T-helper 17 cell (primary cell): Measurements from ENCODE around the gene COL16A1. TPM values are rescaled to one million over a fixed set of nuclear protein-coding genes. Genes with fewer than 3 reads are reported as not detected.

Source experiments
- ATAC-seq: fragments of 150-1000 bp; cut with Tn5 transposase; 2 replicates; pipeline ENCODE4 v1.10.0; 2021; ENCODE audit warnings: mild to moderate bottlenecking, moderate library complexity
- DNase-seq, 3 donors: peaks; one replicate each; pipeline versions ENCODE4 v3.0.0 to v3.0.0-alpha.2; 2020 to 2021
- H3K9me3 ChIP-seq: one replicate; pipeline ENCODE4 v1.7.0; 2013; ENCODE audit warnings: low read length, mild to moderate bottlenecking; ENCODE audit not compliant: control insufficient read depth, poor library complexity, severe bottlenecking
- H3K27ac Mint-ChIP-seq: one replicate; pipeline ENCODE4 v1.8.0; 2022; ENCODE audit warnings: mild to moderate bottlenecking, moderate library complexity, mixed read lengths
- H3K27me3 Mint-ChIP-seq: one replicate; pipeline ENCODE4 v1.8.0; 2022; ENCODE audit warnings: mixed read lengths
- H3K36me3 Mint-ChIP-seq: one replicate; pipeline ENCODE4 v1.8.0; 2022; ENCODE audit warnings: low read depth, mixed read lengths
- H3K4me1 Mint-ChIP-seq: one replicate; pipeline ENCODE4 v1.8.0; 2022; ENCODE audit warnings: mild to moderate bottlenecking, mixed read lengths
- H3K4me3 Mint-ChIP-seq: one replicate; pipeline ENCODE4 v1.8.0; 2022; ENCODE audit warnings: mild to moderate bottlenecking, moderate library complexity, mixed read lengths
- total RNA-seq, 4 donors: library from RNA in 2 of 4; stranded (reverse) in 2 of 4; gene quantifications; one replicate each; pipeline ENCODE4 v1.2.3 and lab custom pipeline; 2022 to 2026

Gene COL16A1
- total RNA-seq, 2 donors from 2014 or later = not detected

DNA sequence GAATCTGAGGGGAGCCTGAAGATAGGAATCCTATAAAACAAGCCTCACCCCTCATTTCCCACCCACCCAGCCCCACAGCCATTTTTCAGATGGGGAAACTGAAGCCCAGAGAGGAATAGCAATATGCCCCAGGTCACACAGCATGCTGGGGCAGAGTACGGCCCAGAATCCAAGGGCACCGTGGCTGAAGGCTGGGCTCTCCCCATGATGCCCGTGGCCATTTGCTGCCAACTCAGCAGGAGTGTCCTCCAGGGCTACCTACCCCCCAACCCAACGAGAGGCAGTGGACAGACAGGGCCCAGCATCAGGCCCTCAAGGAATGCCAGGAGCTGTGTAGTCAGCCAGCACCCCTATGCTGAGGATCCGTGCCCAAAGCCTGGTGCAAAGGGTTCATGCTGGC is 8.5 kb downstream of the COL16A1 start:
- no peak for ATAC-seq
- Mint-ChIP-seq H3K27ac (no peak overlapping the region), H3K4me3 (no peak overlapping the region), H3K4me1 (peaks cover 15% of the 10 kb centered on the region), H3K27me3 (no peaks in the 10 kb centered on the region), H3K36me3 (no peaks in the 10 kb centered on the region)
- H3K9me3 ChIP-seq = no peaks in the 10 kb centered on the region
- no peak for DNase-seq

- DNase-seq = no peak
- Mint-ChIP-seq H3K4me3 (no peak overlapping the region), H3K27me3 (no peaks in the 10 kb centered on the region), H3K4me1 (peaks cover 14% of the 10 kb centered on the region), H3K36me3 (no peaks in the 10 kb centered on the region), H3K27ac (no peak overlapping the region)
- H3K9me3 ChIP-seq = no peaks in the 10 kb centered on the region
- no peak for ATAC-seq
Measured at GRCh38 chr1:31694964-31695313, 8.9 kb downstream of the COL16A1 start.

- Mint-ChIP-seq H3K27ac (no peak overlapping the region), H3K4me3 (no peak overlapping the region), H3K36me3 (no peaks in the 10 kb centered on the region), H3K4me1 (peaks cover 8% of the 10 kb centered on the region), H3K27me3 (no peaks in the 10 kb centered on the region)
- DNase-seq (no peak), ATAC-seq (no peak)
- no peaks in the 10 kb centered on the region for H3K9me3 ChIP-seq
Measured at GRCh38 chr1:31694069-31694963, 9.5 kb downstream of the COL16A1 start.

DNA sequence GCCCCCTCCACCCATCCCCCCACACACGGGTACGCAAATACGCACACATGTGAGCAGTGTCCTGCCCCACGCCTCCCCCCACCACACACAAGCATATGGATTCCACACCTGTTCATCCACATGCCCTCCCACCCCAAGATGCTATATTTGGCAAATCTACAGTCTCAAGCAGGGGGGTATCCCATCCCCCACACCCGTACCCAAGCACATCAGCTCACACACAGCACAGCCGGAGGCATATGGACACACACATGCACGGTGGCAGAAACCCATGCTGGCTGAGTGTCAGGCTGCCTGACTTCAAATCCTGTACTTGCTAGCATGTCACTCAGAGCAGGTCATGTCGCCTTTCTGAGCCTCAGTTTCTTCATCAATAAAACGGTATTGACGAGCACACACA is 10.6 kb downstream of the COL16A1 start:
- Mint-ChIP-seq H3K4me3 (no peak overlapping the region), H3K4me1 (peaks cover 4% of the 10 kb centered on the region), H3K36me3 (no peaks in the 10 kb centered on the region), H3K27me3 (peaks cover 6% of the 10 kb centered on the region), H3K27ac (no peak overlapping the region)
- no peaks in the 10 kb centered on the region for H3K9me3 ChIP-seq
- no peak for ATAC-seq
- no peak for DNase-seq

DNA sequence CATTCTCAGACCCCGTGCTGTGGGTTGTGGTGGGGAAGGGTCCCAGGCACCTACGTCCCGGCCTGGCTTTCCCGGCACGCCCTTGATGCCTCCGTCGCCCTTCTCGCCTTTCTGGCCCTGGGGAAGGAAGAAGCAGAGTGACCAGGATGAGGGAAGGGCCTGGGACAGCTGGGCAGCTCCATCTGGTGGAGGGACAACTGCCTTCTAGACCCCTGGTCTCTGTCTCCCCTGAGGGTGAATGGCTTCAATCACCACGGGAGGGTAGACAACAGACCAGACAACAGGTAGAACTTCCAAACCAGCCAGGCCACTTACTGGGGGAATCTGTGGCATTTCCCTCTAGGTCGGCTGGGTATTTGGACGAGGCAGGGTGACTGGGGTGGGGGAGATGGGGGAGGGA is 11.9 kb downstream of the COL16A1 start:
- no peaks in the 10 kb centered on the region for H3K36me3 Mint-ChIP-seq
- no peak overlapping the region for H3K27ac Mint-ChIP-seq
- H3K9me3 ChIP-seq = no peaks in the 10 kb centered on the region
- ATAC-seq = no peak
- H3K4me1 Mint-ChIP-seq = no peaks in the 10 kb centered on the region
- peaks cover 9% of the 10 kb centered on the region for H3K27me3 Mint-ChIP-seq
- DNase-seq = no peak
- H3K4me3 Mint-ChIP-seq = no peak overlapping the region

DNA sequence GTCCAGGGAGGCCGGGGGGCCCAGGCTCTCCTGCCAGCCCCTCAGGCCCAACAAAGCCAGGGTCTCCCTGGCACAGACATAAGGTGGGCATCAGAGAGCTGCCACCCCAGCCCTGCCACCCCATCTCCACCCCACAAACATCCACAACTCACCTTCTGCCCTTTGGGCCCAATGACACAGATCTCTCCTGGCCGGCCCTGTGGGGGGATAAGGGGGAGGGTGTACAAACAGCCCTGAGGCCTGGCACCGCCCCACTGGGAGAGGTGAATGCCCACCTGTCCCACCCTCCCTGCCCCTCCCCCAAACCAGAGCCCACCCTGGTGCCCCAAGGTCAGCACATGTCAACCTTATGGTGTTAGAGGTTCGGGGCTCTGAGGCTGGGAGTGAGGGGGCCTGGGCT is 12.4 kb downstream of the COL16A1 start:
- DNase-seq = no peak
- no peaks in the 10 kb centered on the region for H3K9me3 ChIP-seq
- no peak for ATAC-seq
- Mint-ChIP-seq H3K27me3 (peaks cover 14% of the 10 kb centered on the region), H3K4me3 (no peak overlapping the region), H3K27ac (no peak overlapping the region), H3K36me3 (no peaks in the 10 kb centered on the region), H3K4me1 (no peaks in the 10 kb centered on the region)

- H3K27me3 Mint-ChIP-seq = peaks cover 20% of the 10 kb centered on the region
- DNase-seq (no peak), ATAC-seq (no peak)
- H3K27ac Mint-ChIP-seq = no peak overlapping the region
- H3K4me3 Mint-ChIP-seq = no peak overlapping the region
- no peaks in the 10 kb centered on the region for H3K36me3 Mint-ChIP-seq
- no peaks in the 10 kb centered on the region for H3K4me1 Mint-ChIP-seq
- H3K9me3 ChIP-seq = no peaks in the 10 kb centered on the region
Measured at GRCh38 chr1:31690921-31691320, 12.9 kb downstream of the COL16A1 start.

DNA sequence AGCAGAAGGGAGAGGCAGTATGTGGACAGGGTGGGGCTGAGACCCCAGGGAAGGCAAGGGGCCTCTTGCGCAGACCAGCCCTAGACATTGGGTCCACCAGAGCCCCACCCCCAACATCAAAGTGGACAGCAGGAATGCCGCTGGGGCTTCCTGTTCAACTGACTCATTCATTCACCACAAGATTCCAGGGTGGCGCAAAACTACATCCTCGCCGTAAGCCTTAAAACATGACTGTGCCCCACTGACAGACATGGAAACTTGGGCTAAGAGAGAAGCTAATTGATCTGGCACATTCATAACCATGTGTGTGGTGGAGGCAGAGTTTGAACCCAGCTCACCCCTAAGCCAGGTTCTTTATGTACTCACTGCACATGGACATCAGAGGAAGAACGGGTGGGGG is 14.0 kb downstream of the COL16A1 start:
- no peaks in the 10 kb centered on the region for H3K9me3 ChIP-seq
- ATAC-seq = no peak
- Mint-ChIP-seq H3K4me3 (no peak overlapping the region), H3K27me3 (peaks cover 30% of the 10 kb centered on the region), H3K27ac (no peak overlapping the region), H3K4me1 (no peaks in the 10 kb centered on the region), H3K36me3 (no peaks in the 10 kb centered on the region)
- no peak for DNase-seq

- H3K36me3 Mint-ChIP-seq = no peaks in the 10 kb centered on the region
- H3K9me3 ChIP-seq = no peaks in the 10 kb centered on the region
- peaks cover 34% of the 10 kb centered on the region for H3K27me3 Mint-ChIP-seq
- H3K4me3 Mint-ChIP-seq = no peak overlapping the region
- no peak for DNase-seq
- no peaks in the 10 kb centered on the region for H3K4me1 Mint-ChIP-seq
- H3K27ac Mint-ChIP-seq = no peak overlapping the region
- no peak for ATAC-seq
Measured at GRCh38 chr1:31689379-31689778, 14.4 kb downstream of the COL16A1 start.

DNA sequence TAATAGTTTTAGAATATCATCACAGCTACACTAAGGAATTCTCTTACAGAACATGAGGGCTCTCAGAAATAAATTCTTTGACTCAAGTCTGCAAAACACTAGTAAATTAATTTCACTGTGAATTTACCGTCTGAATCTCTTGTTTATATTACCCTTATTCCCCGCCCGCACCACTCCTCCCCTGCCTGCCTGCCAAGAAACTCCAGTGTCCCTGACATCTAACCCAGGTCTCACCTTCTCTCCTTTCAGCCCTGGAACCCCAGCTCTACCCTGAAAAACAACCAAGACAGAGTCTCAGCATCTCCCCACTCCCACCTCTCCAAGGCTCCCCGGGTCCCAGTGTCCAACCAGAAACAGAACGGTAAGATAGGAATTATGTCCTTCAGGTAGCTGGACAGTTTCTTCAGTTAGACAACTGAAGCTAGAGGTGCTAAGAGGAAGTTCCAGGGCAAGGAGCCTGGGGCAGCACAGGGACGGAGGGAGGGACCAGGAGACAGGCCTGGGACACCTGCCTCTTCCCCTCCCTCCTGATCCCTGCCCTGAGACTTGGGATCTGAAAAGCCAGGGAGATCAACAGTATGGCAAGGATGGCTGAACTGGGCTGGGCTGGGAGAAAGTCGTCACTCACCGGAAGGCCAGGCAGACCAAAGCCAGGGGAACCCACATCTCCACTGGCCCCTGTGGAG is 15.4 kb downstream of the COL16A1 start:
- H3K4me1 Mint-ChIP-seq = no peaks in the 10 kb centered on the region

DNA sequence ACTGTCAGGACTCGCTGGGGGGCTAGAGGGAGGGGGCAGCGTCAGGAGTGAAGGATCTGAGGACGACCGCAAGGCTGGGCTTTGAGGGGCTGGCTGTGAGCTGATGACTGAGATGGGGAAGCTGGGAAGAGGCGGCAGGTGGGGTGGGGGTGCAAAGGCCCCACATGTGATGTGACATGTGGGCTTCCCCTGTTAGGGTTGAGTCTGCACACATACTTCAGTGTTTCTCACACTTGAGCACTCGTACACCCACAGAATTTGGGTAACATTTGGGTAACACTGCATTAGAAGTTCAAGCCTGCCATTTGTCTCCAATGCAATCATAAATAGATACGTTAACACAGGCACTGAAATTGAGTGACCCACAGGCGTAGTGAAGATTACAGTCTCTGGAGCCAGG is 16.2 kb downstream of the COL16A1 start:
- Mint-ChIP-seq H3K4me3 (no peak overlapping the region), H3K27me3 (peaks cover 34% of the 10 kb centered on the region), H3K36me3 (no peaks in the 10 kb centered on the region), H3K27ac (no peak overlapping the region), H3K4me1 (no peaks in the 10 kb centered on the region)
- DNase-seq = no peak
- no peak for ATAC-seq
- no peaks in the 10 kb centered on the region for H3K9me3 ChIP-seq

More for the DNA sequence above, 15.4 kb downstream of the COL16A1 start:
- peaks cover 34% of the 10 kb centered on the region for H3K27me3 Mint-ChIP-seq
- no peak overlapping the region for H3K4me3 Mint-ChIP-seq
- DNase-seq = no peak
- no peak overlapping the region for H3K27ac Mint-ChIP-seq
- no peaks in the 10 kb centered on the region for H3K36me3 Mint-ChIP-seq
- ATAC-seq = no peak
- no peaks in the 10 kb centered on the region for H3K9me3 ChIP-seq

- no peak overlapping the region for H3K27ac Mint-ChIP-seq
- DNase-seq (no peak), ATAC-seq (no peak)
Measured at GRCh38 chr1:31685795-31686194, 18.0 kb downstream of the COL16A1 start.

DNA sequence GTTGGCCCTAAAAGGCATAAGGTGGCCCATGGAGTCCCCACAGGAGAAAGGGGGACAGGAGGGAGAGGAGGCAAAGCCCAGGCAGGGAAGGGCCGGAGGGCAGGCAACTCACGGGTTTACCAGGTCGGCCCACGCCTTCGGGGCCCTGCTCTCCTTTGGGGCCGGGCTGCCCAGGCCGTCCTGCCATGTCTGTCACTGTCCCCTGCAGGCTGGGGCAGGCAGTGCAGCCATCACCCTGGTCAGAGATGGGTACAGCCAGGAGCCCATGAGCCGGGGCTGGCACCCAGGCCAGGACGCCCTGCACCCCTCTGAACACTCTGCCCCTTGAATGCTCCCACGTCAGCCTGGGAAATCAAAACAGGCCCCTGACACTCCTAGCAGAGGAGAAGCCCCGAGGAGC is 19.8 kb downstream of the COL16A1 start:
- no peaks in the 10 kb centered on the region for H3K9me3 ChIP-seq
- Mint-ChIP-seq H3K4me3 (no peak overlapping the region), H3K4me1 (no peaks in the 10 kb centered on the region), H3K27me3 (peaks cover 49% of the 10 kb centered on the region), H3K36me3 (no peaks in the 10 kb centered on the region), H3K27ac (no peak overlapping the region)
- ATAC-seq (no peak), DNase-seq (no peak)

More at GRCh38 chr1:31685795-31686194, 18.0 kb downstream of the COL16A1 start:
- H3K27me3 Mint-ChIP-seq = peaks cover 45% of the 10 kb centered on the region
- H3K4me1 Mint-ChIP-seq = no peaks in the 10 kb centered on the region
- no peaks in the 10 kb centered on the region for H3K9me3 ChIP-seq
- no peak overlapping the region for H3K4me3 Mint-ChIP-seq
- no peaks in the 10 kb centered on the region for H3K36me3 Mint-ChIP-seq

GRCh38 chr1:31681415-31681814 is 22.4 kb downstream of the COL16A1 start:
- ATAC-seq (no peak), DNase-seq (no peak)
- Mint-ChIP-seq H3K4me1 (no peaks in the 10 kb centered on the region), H3K27me3 (peaks cover 34% of the 10 kb centered on the region), H3K4me3 (no peak overlapping the region), H3K27ac (no peak overlapping the region), H3K36me3 (no peaks in the 10 kb centered on the region)
- H3K9me3 ChIP-seq = no peaks in the 10 kb centered on the region
